ENCODE measurements around the gene ZBTB46.
"Not testable (repeated sequence)": the region's sequence is repeated elsewhere in the genome, so short reads cannot be mapped to it uniquely, and the experiment has no call there.

ZBTB46 gene

GRCh38 chr20:63789836-63790571 lies 41.1 kb downstream of the ZBTB46 start:
- no peak for DNase-seq (ENCODE audit: low read depth in 2 of 2)

DNA sequence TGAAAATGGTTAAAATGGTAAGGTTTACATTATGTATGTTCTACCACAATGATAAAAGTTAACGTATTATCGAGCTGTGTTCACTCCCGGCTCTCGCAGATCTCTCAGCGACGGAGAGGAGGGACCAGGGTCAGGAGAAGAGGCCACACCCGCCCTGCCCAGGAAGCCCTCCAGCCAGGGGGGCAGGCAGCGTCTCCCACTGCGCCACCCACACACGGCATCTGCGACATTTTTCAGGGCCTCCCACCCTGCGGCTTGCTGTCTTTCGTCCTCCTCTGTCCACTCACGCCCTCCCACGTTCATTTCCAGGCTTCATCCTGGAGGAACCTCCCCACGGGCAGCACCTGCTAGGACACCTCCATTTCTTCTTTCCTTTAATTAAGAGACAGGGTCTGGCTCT lies 43.3 kb downstream of the ZBTB46 start:
- no peak for DNase-seq (ENCODE audit: low read depth in 2 of 2)

- no peak for DNase-seq (ENCODE audit: low read depth in 2 of 2)
These were observed 43.8 kb downstream of the ZBTB46 start for GRCh38 chr20:63787302-63787701.

DNA sequence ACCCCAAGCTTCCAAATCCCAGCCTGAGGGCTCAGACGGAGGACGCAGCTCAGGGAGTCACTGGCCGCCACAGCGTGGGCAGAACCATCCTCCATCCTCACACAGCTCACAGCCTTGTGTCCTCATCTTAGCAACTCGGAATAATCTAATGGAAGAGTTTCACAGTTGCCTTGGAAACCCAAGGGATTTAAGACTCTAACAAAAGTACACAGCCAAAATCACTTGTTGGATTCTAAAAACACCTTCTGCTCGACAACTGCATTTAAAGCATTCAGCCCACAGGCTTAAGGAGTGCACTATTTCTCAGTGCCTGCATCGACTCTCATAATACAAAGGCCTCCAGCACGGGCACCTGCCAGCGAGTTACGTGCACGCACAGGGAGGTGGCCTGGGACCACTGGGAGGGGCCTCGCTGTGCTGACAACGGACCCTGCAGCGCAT lies 45.4 kb downstream of the ZBTB46 start:
- no peak for DNase-seq (ENCODE audit: low read depth in 2 of 2)

DNA sequence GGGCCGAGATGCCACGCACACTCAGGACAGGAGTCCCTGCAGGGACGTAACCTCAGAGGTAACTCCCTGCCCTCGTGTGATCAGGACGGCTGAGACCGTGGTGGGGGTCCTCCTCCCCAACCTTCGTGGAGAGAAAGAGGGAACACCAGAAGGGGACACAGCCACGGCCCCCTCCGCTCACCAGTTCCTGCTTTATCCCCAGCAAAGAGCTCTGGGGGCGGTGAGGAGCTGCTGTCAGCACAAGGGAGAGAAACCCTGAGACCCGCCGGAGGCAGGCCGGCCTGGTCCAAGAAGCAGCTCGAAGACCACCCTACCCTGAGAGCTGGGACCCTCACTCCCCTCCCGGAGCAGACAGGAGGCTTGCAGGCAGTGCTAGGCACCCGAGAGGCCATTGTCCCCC lies 47.1 kb downstream of the ZBTB46 start:
- no peak for DNase-seq (ENCODE audit: low read depth in 2 of 2)

DNA sequence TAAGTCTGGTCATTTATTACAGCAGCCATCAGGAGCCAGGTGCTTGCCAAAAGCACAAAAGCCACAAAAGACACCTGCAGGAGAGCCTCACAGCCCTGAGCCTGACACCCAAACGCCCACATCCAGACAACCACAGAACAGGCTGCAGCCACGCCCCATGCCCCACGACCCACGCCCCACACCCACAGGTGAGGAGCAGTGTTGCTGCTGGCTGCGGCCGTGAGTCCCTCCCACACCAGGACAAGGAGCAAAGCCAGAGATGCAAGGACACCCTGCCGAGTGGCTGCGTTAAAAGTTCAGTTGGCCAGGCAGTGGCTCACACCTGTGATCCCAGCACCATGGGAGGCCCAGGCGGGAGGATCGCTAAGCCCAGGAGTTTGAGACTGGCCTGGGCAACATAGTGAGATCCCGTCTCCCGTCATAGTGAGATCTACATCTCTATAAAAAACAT lies 48.5 kb downstream of the ZBTB46 start:
- no peak for DNase-seq (ENCODE audit: low read depth in 2 of 2)

GRCh38 chr20:63782051-63782471 lies 49.0 kb downstream of the ZBTB46 start:
- peak in 1 of 2 donors; percentile 49 for DNase-seq (ENCODE audit: low read depth in 2 of 2)

DNA sequence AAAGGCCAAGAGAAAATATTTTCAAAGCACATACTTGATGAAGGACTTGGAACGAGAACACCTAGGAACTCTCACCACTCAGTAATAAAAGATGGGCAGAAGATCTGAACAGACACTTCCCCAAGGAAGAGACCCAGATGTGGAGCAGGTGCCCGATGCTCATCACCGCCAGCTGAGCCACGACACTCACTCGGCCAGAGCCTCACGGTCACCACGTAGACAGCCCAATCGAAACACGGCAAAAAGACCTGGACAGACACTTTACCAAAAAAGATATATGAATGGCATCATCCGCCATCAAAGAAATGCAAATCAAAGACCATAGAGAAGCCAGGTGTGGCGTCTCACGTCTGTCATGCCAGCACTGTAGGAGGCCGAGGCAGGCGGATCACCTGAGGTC lies 49.9 kb downstream of the ZBTB46 start:
- DNase-seq (ENCODE audit: low read depth in 2 of 2), result no peak

DNA sequence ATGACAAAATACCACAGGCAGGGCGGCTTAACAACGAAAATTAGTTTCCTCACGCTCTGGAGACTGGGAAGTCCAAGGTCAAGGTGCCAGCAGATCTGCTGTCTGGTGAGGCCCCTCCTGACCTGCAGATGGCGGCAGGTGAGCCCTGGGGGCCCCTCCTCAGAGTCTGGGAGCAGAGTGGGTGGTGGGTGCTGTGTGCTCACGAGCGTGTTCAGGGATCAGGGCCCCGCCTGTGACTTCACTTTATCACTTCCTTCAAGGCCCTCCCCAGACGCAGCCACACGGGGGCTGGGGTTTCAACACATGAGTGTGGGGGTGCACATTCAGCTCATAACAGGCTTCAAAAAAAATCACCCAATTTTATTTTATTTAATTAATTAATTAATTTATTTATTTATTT lies 52.2 kb downstream of the ZBTB46 start:
- no peak for DNase-seq (ENCODE audit: low read depth in 2 of 2)

- no peak for DNase-seq (ENCODE audit: low read depth in 2 of 2)
These were observed 52.9 kb downstream of the ZBTB46 start for GRCh38 chr20:63778034-63778752.

DNA sequence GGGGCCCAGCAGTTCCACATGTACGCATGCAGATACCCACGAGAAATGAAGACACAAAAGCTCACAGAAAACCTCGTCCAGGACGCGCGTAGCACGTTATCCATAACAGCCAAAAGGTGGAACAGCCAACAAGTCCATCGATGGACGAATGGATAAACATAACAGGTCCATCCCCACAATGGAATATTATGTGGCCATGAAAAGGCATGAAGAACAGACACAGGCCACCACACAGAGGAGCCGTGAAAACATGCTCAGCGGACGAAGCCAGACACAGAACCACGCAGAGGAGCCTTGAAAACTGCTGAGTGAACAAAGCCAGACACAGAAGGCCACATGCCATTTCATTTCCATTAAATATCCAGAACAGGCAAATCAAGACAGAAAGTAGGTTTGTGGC lies 53.5 kb downstream of the ZBTB46 start:
- no peak for DNase-seq (ENCODE audit: low read depth in 2 of 2)

DNA sequence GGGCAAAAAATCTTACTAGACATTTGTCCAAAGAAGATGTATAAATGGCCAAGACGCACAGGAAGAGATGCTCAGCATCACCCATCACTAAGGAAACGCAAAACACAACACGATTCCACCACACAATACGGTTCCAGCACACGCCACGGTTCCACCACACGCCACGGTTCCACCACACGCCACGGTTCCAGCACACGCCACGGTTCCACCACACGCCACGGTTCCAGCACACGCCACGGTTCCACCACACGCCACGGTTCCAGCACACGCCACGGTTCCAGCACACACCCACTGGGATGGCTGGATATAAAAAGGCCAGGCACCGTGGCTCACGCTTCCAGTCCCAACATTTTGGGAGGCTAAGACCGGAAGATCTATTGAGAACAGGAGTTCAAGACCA lies 54.2 kb downstream of the ZBTB46 start:
- DNase-seq (ENCODE audit: low read depth in 2 of 2), result not testable (repeated sequence)

DNA sequence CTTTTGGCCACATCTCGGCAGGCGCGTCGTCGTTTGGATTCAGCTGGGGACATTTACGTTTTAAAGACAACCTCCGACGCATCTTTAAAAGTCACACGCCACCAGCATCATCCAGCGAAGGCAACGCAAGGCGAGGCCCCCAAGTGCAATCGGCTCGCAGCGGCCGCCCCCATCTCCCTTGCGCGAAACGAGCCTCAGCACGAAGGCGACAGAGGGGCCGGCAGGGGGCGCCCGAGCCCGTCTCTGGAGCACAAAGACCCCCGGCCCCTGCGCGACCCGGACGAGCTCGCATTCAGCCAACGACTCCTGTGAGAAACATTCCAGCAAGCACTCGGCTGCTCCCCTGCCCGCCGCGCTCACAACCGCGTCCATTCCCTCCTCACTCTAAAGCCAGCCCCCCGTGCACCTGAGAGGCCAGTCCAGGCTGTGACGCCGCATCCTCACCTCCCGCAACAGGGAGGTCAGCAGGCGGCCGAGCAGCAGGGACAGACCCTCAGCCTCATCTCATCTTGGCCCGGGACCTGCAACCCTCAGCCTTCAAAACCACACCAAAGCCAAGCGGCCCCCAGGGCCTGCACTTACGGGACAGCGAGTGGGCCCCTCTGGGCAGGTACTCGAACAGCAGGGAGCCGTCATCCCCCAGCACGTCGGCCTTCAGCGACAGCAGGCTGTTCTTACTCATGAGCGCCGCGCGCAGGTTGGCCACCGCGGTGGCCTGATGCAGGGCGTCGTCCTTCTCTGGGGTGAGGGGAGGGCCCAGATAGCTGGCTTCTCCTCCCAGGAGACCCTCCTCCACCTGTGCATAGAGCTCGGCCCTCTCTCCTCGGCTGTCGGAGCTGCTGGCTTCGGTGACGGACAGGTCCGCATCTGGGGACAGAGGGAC lies 55.7 kb downstream of the ZBTB46 start:
- no peak for DNase-seq (ENCODE audit: low read depth in 2 of 2)

- DNase-seq (ENCODE audit: low read depth in 2 of 2), result no peak
These were observed 56.8 kb downstream of the ZBTB46 start for GRCh38 chr20:63774306-63774705.

- no peak for DNase-seq (ENCODE audit: low read depth in 2 of 2)
These were observed 57.4 kb downstream of the ZBTB46 start for GRCh38 chr20:63773571-63774241.

- no peak for DNase-seq (ENCODE audit: low read depth in 2 of 2)
These were observed 58.1 kb downstream of the ZBTB46 start for GRCh38 chr20:63772781-63773518.

DNA sequence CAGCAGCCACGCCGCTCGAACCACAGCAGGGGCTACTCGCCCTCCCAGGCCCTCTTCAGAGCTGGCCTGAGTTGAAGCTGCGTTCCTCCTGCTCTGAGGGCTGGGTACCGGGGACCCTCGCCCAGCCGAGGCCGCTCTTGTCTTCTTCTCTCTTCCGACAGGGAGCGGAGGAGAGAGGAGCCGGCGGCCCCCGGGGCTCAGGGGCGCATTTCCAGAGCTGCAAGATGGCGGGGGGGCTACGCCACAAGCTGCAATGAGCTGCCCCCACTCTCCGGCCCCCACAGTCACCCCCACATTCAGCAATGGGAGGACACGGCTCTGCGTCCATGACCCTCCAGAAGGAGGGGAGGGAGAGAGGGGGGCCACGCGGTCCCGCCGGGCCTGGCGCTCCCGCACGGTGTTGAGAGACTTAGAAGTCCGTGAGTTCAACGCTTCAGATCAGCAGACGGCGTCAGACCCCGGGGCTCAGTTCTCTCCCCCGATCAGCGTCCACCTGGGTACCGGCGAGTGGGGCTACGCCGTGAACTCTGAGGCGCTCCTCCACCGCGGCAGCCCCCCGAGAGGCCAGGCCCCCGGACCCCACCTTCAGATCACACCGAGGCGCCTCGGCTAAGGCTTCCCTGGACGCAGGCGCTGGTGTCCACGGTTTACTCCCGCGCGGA lies 59.9 kb downstream of the ZBTB46 start:
- DNase-seq (ENCODE audit: low read depth in 2 of 2), result no peak

DNA sequence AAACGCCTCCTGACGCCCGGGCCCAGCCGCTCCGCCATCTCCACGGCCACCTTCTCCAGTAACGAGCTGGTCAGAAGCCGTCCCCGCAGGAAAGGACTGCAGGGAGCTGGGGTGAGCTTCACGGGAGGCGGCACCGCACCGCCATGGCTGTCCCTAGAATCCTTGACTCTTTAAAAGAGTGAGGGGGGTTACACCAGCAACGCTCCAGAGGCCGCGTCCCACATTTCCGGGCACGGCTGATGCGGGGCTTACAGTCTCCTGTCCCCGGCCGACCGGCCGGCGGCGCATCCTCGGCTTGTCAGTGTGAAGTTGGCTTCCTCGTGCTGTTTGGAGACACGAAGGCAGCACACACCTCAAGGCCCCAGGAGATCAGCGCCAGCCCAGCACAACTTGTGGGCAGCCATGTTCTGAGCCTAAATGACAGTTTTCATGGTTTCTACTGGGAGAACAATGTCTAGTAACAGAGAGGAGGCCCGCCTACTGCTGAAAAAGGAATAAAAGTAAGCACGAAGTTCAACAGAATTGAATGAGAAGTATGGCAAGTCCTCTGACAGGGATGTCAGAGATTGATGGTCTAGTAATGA lies 61.1 kb downstream of the ZBTB46 start:
- no peak for DNase-seq (ENCODE audit: low read depth in 2 of 2)

GRCh38 chr20:63768591-63769515 lies 62.2 kb downstream of the ZBTB46 start:
- no peak for DNase-seq (ENCODE audit: low read depth in 2 of 2)

All from stimulated activated CD4-positive, alpha-beta T cell treated with anti-CD3 and anti-CD28 coated beads, Interleukin-15, amount 100 ng/mL, for 48 hours (primary cell).